Smooth muscle cell (in vitro differentiated cells): ENCODE measurements around the gene EXTL2. TPM values are rescaled to one million over a fixed set of nuclear protein-coding genes. Genes with fewer than 3 reads are reported as not detected.
"Not testable (repeated sequence)": the region's sequence is repeated elsewhere in the genome, so short reads cannot be mapped to it uniquely, and the experiment has no call there.

Experiments used
- DNase-seq: peaks from one replicate; lab custom pipeline; 2025; ENCODE audit not compliant: unreplicated experiment; lab: John Stamatoyannopoulos, UW
- H2AFZ ChIP-seq: fragments of 200-600 bp; sonication (generic); 2 replicates; pipeline ENCODE4 v1.6.0; 2016; ENCODE audit warnings: antibody characterized with exemption, low read depth, mild to moderate bottlenecking
- H3F3A ChIP-seq: fragments of 200-600 bp; sonication (generic); 2 replicates; pipeline ENCODE4 v1.6.0; 2017; ENCODE audit warnings: antibody characterized with exemption, low read depth
- H3K27ac ChIP-seq: fragments of 200-600 bp; sonication (generic); 2 replicates; pipeline ENCODE4 v1.5.1; 2016; ENCODE audit warnings: low read depth, mild to moderate bottlenecking
- H3K27me3 ChIP-seq: fragments of 200-600 bp; sonication (generic); 2 replicates; pipeline ENCODE4 v1.6.1; 2016; ENCODE audit warnings: low read depth, mild to moderate bottlenecking
- H3K36me3 ChIP-seq: fragments of 200-600 bp; sonication (generic); 2 replicates; pipeline ENCODE4 v1.5.1; 2016; ENCODE audit warnings: low read depth
- H3K4me1 ChIP-seq: fragments of 200-600 bp; sonication (generic); 2 replicates; pipeline ENCODE4 v1.5.1; 2016; ENCODE audit warnings: low read depth
- H3K4me2 ChIP-seq: fragments of 200-600 bp; sonication (generic); 2 replicates; pipeline ENCODE4 v1.6.0; 2016; ENCODE audit warnings: mild to moderate bottlenecking
- H3K4me3 ChIP-seq: fragments of 200-600 bp; sonication (generic); 2 replicates; pipeline ENCODE4 v1.5.1; 2016; ENCODE audit warnings: mild to moderate bottlenecking
- H3K79me2 ChIP-seq: fragments of 200-600 bp; sonication (generic); 2 replicates; pipeline ENCODE4 v1.6.0; 2016; ENCODE audit warnings: low read depth, mild to moderate bottlenecking
- H3K9ac ChIP-seq: fragments of 200-600 bp; sonication (generic); 2 replicates; pipeline ENCODE4 v1.6.0; 2016; ENCODE audit warnings: low read depth
- H3K9me3 ChIP-seq: fragments of 200-600 bp; sonication (generic); replicated peaks from 2 replicates; pipeline ENCODE4 v1.5.1; 2016; ENCODE audit warnings: low read depth
- H4K20me1 ChIP-seq: fragments of 200-600 bp; sonication (generic); 2 replicates; pipeline ENCODE4 v1.6.0; 2016; ENCODE audit warnings: low read depth
- CTCF ChIP-seq: fragments of 200-600 bp; sonication (generic); IDR thresholded peaks from 2 replicates; pipeline ENCODE4 v1.5.1; 2017; ENCODE audit warnings: borderline replicate concordance, mild to moderate bottlenecking, antibody characterized with exemption; ENCODE audit not compliant: insufficient read depth, poor library complexity, severe bottlenecking
- WGBS: methylation state at CpG from one replicate; pipeline ENCODE4 v1.1.7; 2016; ENCODE audit warnings: low lambda C conversion rate; 5-methylcytosine and 5-hydroxymethylcytosine counted together
- polyA plus RNA-seq: library from polyadenylated mRNA; unstranded; fragments of >200 nt; fragmentation: Nextera tagmentation; extraction: Ambion mirVana; gene quantifications from 2 replicates; pipeline ENCODE4 v1.2.1, GENCODE V29; 2016
- total RNA-seq: library from RNA; depleted of rRNA; stranded (reverse); fragments of >200 nt; gene quantifications from 2 replicates; pipeline ENCODE4 v1.2.3, GENCODE V29; 2014

EXTL2 gene
- total and polyA plus RNA-seq, 2 experiments from 2014 or later, result 51.9 to 54.3 TPM

- Histone ChIP-seq H4K20me1 (no peaks in the 10 kb centered on the region), H3K36me3 (no peaks in the 10 kb centered on the region), H3K27me3 (no peaks in the 10 kb centered on the region), H3F3A (no peaks in the 10 kb centered on the region), H3K79me2 (no peaks in the 10 kb centered on the region), H3K4me2 (no peak overlapping the region), H2AFZ (no peak overlapping the region), H3K9ac (no peak overlapping the region), H3K4me3 (no peak overlapping the region), H3K27ac (no peak overlapping the region), H3K9me3 (no peaks in the 10 kb centered on the region), H3K4me1 (peaks cover 18% of the 10 kb centered on the region)
- peak; percentile 26 for TF ChIP-seq CTCF
- 72% methylated on average over 6 of the region's 6 CpGs for WGBS
- DNase-seq, result no peak
Observed at GRCh38 chr1:100834777-100835660, 59.6 kb downstream of the EXTL2 start.

- Histone ChIP-seq H3K4me3 (no peak overlapping the region), H3K27ac (no peak overlapping the region), H3F3A (no peaks in the 10 kb centered on the region), H3K79me2 (no peaks in the 10 kb centered on the region), H2AFZ (no peak overlapping the region), H3K4me2 (no peak overlapping the region), H3K4me1 (peaks cover 18% of the 10 kb centered on the region), H4K20me1 (no peaks in the 10 kb centered on the region), H3K9me3 (no peaks in the 10 kb centered on the region), H3K27me3 (no peaks in the 10 kb centered on the region), H3K36me3 (no peaks in the 10 kb centered on the region), H3K9ac (no peak overlapping the region)
- WGBS, result 89% methylated on average over 6 of the region's 6 CpGs
- TF ChIP-seq CTCF, result no peak
- DNase-seq, result no peak
Observed at GRCh38 chr1:100832694-100833428, 61.8 kb downstream of the EXTL2 start.

GRCh38 chr1:100825666-100826065 is 69.0 kb downstream of the EXTL2 start:
- H3K4me2 ChIP-seq, H3K36me3 ChIP-seq, H3K4me3 ChIP-seq, H3K9me3 ChIP-seq, H3K4me1 ChIP-seq, H3K79me2 ChIP-seq, H2AFZ ChIP-seq, H4K20me1 ChIP-seq, H3K9ac ChIP-seq, H3K27me3 ChIP-seq, DNase-seq, H3K27ac ChIP-seq, H3F3A ChIP-seq: not testable (repeated sequence)
- WGBS, result 83% methylated on average over 2 of the region's 2 CpGs

Other genes with a start within 250 kb of the EXTL2 start
- gene VCAM1, start 175.1 kb downstream of the EXTL2 start, total RNA-seq, result 105 and 127 TPM in 2 replicates
- 48.6 and 63.8 TPM in 2 replicates for gene VCAM1, start 175.1 kb downstream of the EXTL2 start, polyA plus RNA-seq
- gene SLC30A7, start 1.2 kb upstream of the EXTL2 start, total RNA-seq, result 59.0 and 76.3 TPM in 2 replicates
- gene SLC30A7, start 1.2 kb upstream of the EXTL2 start, polyA plus RNA-seq, result 21.4 and 22.0 TPM in 2 replicates
- 24.6 and 51.6 TPM in 2 replicates for gene DPH5, start 130.9 kb upstream of the EXTL2 start, total RNA-seq
- gene DPH5, start 130.9 kb upstream of the EXTL2 start, polyA plus RNA-seq, result 15.5 and 15.7 TPM in 2 replicates